IMR-90 (cell line): Measurements from ENCODE around the gene EXOSC9. TPM values are rescaled to one million over a fixed set of nuclear protein-coding genes. Genes with fewer than 3 reads are reported as not detected.

Source experiments
- ATAC-seq: fragments of 200-7000 bp; cut with Tn5 transposase; 2 replicates; pipeline ENCODE4 v1.9.1; 2020; ENCODE audit warnings: low read depth, mild to moderate bottlenecking, moderate library complexity
- BruUV-seq: library from RNA; stranded (reverse); fragments of 400-500 nt; replicated peaks from 2 replicates; lab custom pipeline; 2021; lab: Mats Ljungman, UMichigan
- CTCF ChIA-PET: fragments of 300-600 bp; formaldehyde crosslinking; extraction: SDS; loops from one replicate; lab custom pipeline; 2021; ENCODE audit warnings: antibody characterized with exemption; lab: Yijun Ruan, JAX
- POLR2A ChIA-PET: fragments of 300-600 bp; sonication (Branson Sonifier 250); formaldehyde crosslinking; loops from one replicate; lab custom pipeline; 2022; ENCODE audit warnings: antibody characterized with exemption; ENCODE audit not compliant: unreplicated experiment; lab: Charles Lee
- DNase-seq: peaks from one replicate; pipeline ENCODE4 v3.0.0; 2013
- H2AFZ ChIP-seq: replicated peaks from 2 replicates; pipeline ENCODE3; 2013; ENCODE audit warnings: low read length, mild to moderate bottlenecking; ENCODE audit not compliant: poor library complexity
- H2AK5ac ChIP-seq: 2 replicates; pipeline ENCODE4 v1.6.1; 2013; ENCODE audit warnings: low read depth, low read length, inconsistent platforms
- H2AK9ac ChIP-seq: replicated peaks from 2 replicates; pipeline ENCODE3; 2013; ENCODE audit warnings: mild to moderate bottlenecking, low read depth, low read length, moderate library complexity; ENCODE audit not compliant: poor library complexity
- H2BK120ac ChIP-seq: 2 replicates; pipeline ENCODE4 v1.6.1; 2013; ENCODE audit warnings: low read depth, low read length, inconsistent platforms
- H2BK15ac ChIP-seq: 3 replicates; pipeline ENCODE4 v1.6.1; 2013; ENCODE audit warnings: low read depth, low read length, inconsistent platforms
- H2BK20ac ChIP-seq: 2 replicates; pipeline ENCODE4 v1.6.1; 2013; ENCODE audit warnings: low read depth, mild to moderate bottlenecking, inconsistent platforms, low read length, moderate library complexity
- H2BK5ac ChIP-seq: 2 replicates; pipeline ENCODE4 v1.6.1; 2013; ENCODE audit warnings: mild to moderate bottlenecking, low read depth, low read length, inconsistent platforms; ENCODE audit not compliant: poor library complexity, severe bottlenecking
- H3K14ac ChIP-seq: replicated peaks from 2 replicates; pipeline ENCODE4 v1.6.1; 2013; ENCODE audit warnings: low read depth, low read length, inconsistent platforms
- H3K18ac ChIP-seq: 2 replicates; pipeline ENCODE4 v1.6.1; 2013; ENCODE audit warnings: low read depth, low read length, control low read depth
- H3K23ac ChIP-seq: 2 replicates; pipeline ENCODE4 v1.6.1; 2013; ENCODE audit warnings: low read depth, low read length, inconsistent platforms
- H3K27ac ChIP-seq: 2 replicates; pipeline ENCODE4 v1.5.1; 2013; ENCODE audit warnings: mild to moderate bottlenecking, control low read depth, low read length; ENCODE audit not compliant: insufficient read depth
- H3K27me3 ChIP-seq: 2 replicates; pipeline ENCODE4 v1.6.1; 2013; ENCODE audit warnings: low read length; ENCODE audit not compliant: control insufficient read depth, insufficient read depth
- H3K36me3 ChIP-seq: 2 replicates; pipeline ENCODE4 v1.6.1; 2013; ENCODE audit warnings: low read length, mixed read lengths; ENCODE audit not compliant: control insufficient read depth, insufficient read depth
- H3K4ac ChIP-seq: 2 replicates; pipeline ENCODE4 v1.6.1; 2013; ENCODE audit warnings: low read depth, low read length, inconsistent platforms
- H3K4me1 ChIP-seq: 2 replicates; pipeline ENCODE4 v1.6.1; 2013; ENCODE audit warnings: low read length, mixed read lengths; ENCODE audit not compliant: control insufficient read depth, insufficient read depth
- H3K4me2 ChIP-seq: 2 replicates; pipeline ENCODE4 v1.6.1; 2013; ENCODE audit warnings: low read depth, mild to moderate bottlenecking, control low read depth, low read length, moderate library complexity
- H3K4me3 ChIP-seq: 2 replicates; pipeline ENCODE4 v1.5.1; 2013; ENCODE audit warnings: low read depth, mild to moderate bottlenecking, control low read depth, low read length, moderate library complexity; ENCODE audit not compliant: insufficient read depth
- H3K56ac ChIP-seq: 2 replicates; pipeline ENCODE4 v1.6.1; 2013; ENCODE audit warnings: low read length, inconsistent platforms; ENCODE audit not compliant: insufficient read depth; ENCODE audit errors: extremely low read depth
- H3K79me1 ChIP-seq, 2 experiments: 2 replicates each; pipeline ENCODE4 v1.6.1; 2013; ENCODE audit warnings: low read length in 2 of 2, inconsistent platforms in 1 of 2, low read depth in 1 of 2
- H3K9ac ChIP-seq: 2 replicates; pipeline ENCODE4 v1.6.1; 2013; ENCODE audit warnings: low read depth, low read length, control low read depth
- H3K9me1 ChIP-seq: 2 replicates; pipeline ENCODE4 v1.6.1; 2013; ENCODE audit warnings: low read length, inconsistent platforms; ENCODE audit not compliant: insufficient read depth
- H3K9me3 ChIP-seq: 2 replicates; pipeline ENCODE4 v1.6.1; 2013; ENCODE audit warnings: low read length; ENCODE audit not compliant: control insufficient read depth, insufficient read depth
- H4K20me1 ChIP-seq: 2 replicates; pipeline ENCODE4 v1.6.1; 2013; ENCODE audit warnings: low read length, inconsistent platforms; ENCODE audit not compliant: insufficient read depth
- H4K5ac ChIP-seq: 2 replicates; pipeline ENCODE4 v1.6.1; 2013; ENCODE audit warnings: mild to moderate bottlenecking, low read depth, low read length, control low read depth
- H4K8ac ChIP-seq, 2 experiments: 2 replicates each; pipeline ENCODE4 v1.6.1; 2013; ENCODE audit warnings: low read depth in 2 of 2, low read length in 2 of 2, control low read depth in 1 of 2, inconsistent platforms in 1 of 2
- H4K91ac ChIP-seq: 2 replicates; pipeline ENCODE4 v1.6.1; 2013; ENCODE audit warnings: low read depth, low read length, inconsistent platforms; ENCODE audit not compliant: insufficient read depth
- CHD1 ChIP-seq: IDR thresholded peaks from 2 replicates; pipeline ENCODE4 v1.6.1; 2012; ENCODE audit warnings: low read depth, low read length, improper control_type of control experiment
- MXI1 ChIP-seq: IDR thresholded peaks from 2 replicates; pipeline ENCODE4 v1.6.1; 2012; ENCODE audit warnings: low read depth, mild to moderate bottlenecking, low read length, moderate library complexity, borderline replicate concordance
- POLR2A ChIP-seq: IDR thresholded peaks from 2 replicates; pipeline ENCODE4 v1.6.1; 2012; ENCODE audit warnings: mild to moderate bottlenecking, low read depth, low read length
- WGBS, 2 experiments: methylation state at CpG; one replicate each; pipeline versions ENCODE4 v1.1.5 to v1.1.7; 2013; ENCODE audit warnings: missing lambda C conversion rate in 2 of 2; ENCODE audit not compliant: insufficient read length in 1 of 2; ENCODE audit errors: extremely low coverage in 2 of 2; 5-methylcytosine and 5-hydroxymethylcytosine counted together
- dilution Hi-C: fragments of 300-500 bp; cut with HindIII; formaldehyde crosslinking; loops from one replicate; pipeline ENCODE4 v1.14.3; 2018; ENCODE audit warnings: low sequenced_read_pairs; ENCODE audit not compliant: unreplicated experiment
- in situ Hi-C: fragments of 300-500 bp; cut with MboI; formaldehyde crosslinking; loops from 3 replicates; pipeline ENCODE4 v1.14.3; 2019; ENCODE audit warnings: low sequenced_read_pairs, inconsistent platforms, mixed read lengths
- intact Hi-C: fragments of 100-400 bp; cut with micrococcal nuclease; formaldehyde crosslinking; loops from 2 replicates; pipeline ENCODE4 v1.10.0; 2022
- polyA plus RNA-seq, 3 experiments: library from polyadenylated mRNA; depleted of rRNA; stranded (reverse); fragments of >200 nt; gene quantifications; 2 replicates each; pipeline ENCODE4 v1.2.3, GENCODE V29; 2012; ENCODE audit warnings: low replicate concordance in 1 of 3
- total RNA-seq: library from RNA; depleted of rRNA; stranded (reverse); fragments of >200 nt; gene quantifications from 2 replicates; pipeline ENCODE4 v1.2.3, GENCODE V29; 2012
- TF ChIP-seq, protein P1 (sequence below): fragments of 150-350 bp; IDR thresholded peaks from 2 replicates; pipeline ENCODE4 v1.6.1; 2016; ENCODE audit warnings: low read depth, mild to moderate bottlenecking, low read length, moderate library complexity, borderline replicate concordance

EXOSC9 gene
- total and polyA plus RNA-seq, 2 of the 4 experiments (the other 2 are of a cell fraction) = 34.7 to 47.5 TPM

DNA sequence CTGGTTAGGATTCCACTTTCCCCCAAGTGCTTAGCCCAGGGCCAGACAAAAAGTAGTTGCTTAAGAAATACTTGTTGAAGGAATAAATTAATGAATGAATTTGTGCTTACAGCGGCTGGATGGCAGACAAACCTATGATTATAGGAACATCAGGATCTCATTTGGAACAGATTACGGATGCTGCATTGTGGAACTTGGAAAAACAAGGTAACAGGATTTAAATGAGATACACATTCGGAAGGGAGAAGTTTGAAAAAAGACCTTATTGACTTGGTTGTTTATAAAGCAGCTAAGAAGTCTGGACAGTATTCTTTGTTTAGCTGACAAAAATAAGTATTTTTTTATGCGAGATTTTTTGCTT, 572 bp downstream of the EXOSC9 start:
- WGBS, 2 experiments = 0% methylated on average over 2 of the region's 4 CpGs; no CpG with 5 or more reads in 1 of the 2 experiments
- intact Hi-C loops (loop anchor here (5.0 kb wide), 1 partner anchor 119 kb away; no protein-coding TSS in a partner anchor), dilution Hi-C loops (no loop called here), in situ Hi-C loops (loop anchor here (10.0 kb wide), 1 partner anchor 117 kb away; no protein-coding TSS in a partner anchor)
- H4K91ac ChIP-seq = peak overlapping the region; percentile 86; the same call in 1 of the 2 replicates
- peak overlapping the region; percentile 67 for H3K4me3 ChIP-seq
- no peak for ATAC-seq
- H3K4me1 ChIP-seq = no peaks in the 10 kb centered on the region
- no peak overlapping the region for H3K18ac ChIP-seq
- H4K5ac ChIP-seq = no peak overlapping the region
- no peak for DNase-seq
- no peak overlapping the region for H2BK15ac ChIP-seq
- H3K14ac ChIP-seq = peak overlapping the region; percentile 50; the same call in 1 of the 2 replicates
- H3K27me3 ChIP-seq = no peaks in the 10 kb centered on the region
- CTCF ChIA-PET = no interaction called here
- H2AK5ac ChIP-seq = no peak overlapping the region
- no peaks in the 10 kb centered on the region for H4K20me1 ChIP-seq
- peak overlapping the region; percentile 94 for H3K9ac ChIP-seq
- peaks cover 14 to 18% of the 10 kb centered on the region in 2 experiments for H3K79me1 ChIP-seq
- peak overlapping the region; percentile 92 for H3K4ac ChIP-seq
- H2BK20ac ChIP-seq = no peak overlapping the region
- no TSS peak for BruUV-seq
- H3K9me3 ChIP-seq = no peaks in the 10 kb centered on the region
- H2BK120ac ChIP-seq = peak overlapping the region; percentile 22; the same call in 1 of the 2 replicates
- no peak for TF ChIP-seq POLR2A
- TF ChIP-seq, protein P1, sequence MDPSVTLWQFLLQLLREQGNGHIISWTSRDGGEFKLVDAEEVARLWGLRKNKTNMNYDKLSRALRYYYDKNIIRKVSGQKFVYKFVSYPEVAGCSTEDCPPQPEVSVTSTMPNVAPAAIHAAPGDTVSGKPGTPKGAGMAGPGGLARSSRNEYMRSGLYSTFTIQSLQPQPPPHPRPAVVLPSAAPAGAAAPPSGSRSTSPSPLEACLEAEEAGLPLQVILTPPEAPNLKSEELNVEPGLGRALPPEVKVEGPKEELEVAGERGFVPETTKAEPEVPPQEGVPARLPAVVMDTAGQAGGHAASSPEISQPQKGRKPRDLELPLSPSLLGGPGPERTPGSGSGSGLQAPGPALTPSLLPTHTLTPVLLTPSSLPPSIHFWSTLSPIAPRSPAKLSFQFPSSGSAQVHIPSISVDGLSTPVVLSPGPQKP = no peak
- TF ChIP-seq CHD1 = no peak
- no peak for TF ChIP-seq MXI1
- peak overlapping the region; percentile 16 for H2BK5ac ChIP-seq
- H3K56ac ChIP-seq = peak overlapping the region; percentile 89
- H3K4me2 ChIP-seq = peak overlapping the region; percentile 83
- H4K8ac ChIP-seq = peak overlapping the region; percentile 93 to 99
- H3K36me3 ChIP-seq = peaks cover 10% of the 10 kb centered on the region
- H3K23ac ChIP-seq = peak overlapping the region; percentile 91; the same call in 1 of the 2 replicates
- no peak overlapping the region for H2AK9ac ChIP-seq
- no peak overlapping the region; the same call in 1 of the 2 replicates for H3K27ac ChIP-seq
- H3K9me1 ChIP-seq = 0 out of 2 replicates have a peak, but pooled peaks cover 2% of the 10 kb centered on the region
- POLR2A ChIA-PET = no interaction called here
- no peak overlapping the region for H2AFZ ChIP-seq
